Globus pallidus (tissue), 1 donor: ENCODE data around the gene LY6G6F.
"Not testable (repeated sequence)": the region's sequence is repeated elsewhere in the genome, so short reads cannot be mapped to it uniquely, and the experiment has no call there.

ENCODE experiments used
- DNase-seq: peaks from one replicate; pipeline ENCODE4 v3.0.0-alpha.2; 2015; ENCODE audit warnings: low spot score

The LY6G6F gene

GRCh38 chr6:31702819-31703716 is 3.6 kb upstream of the LY6G6F start, which contains the start of gene ABHD16A:
ABHD16A (minus strand) TSS chr6:31703324; CDS start chr6:31703281, 43 bp downstream.
- DNase-seq = peak; percentile 98

GRCh38 chr6:31705931-31706330 is 735 bp upstream of the LY6G6F start:
- no peak for DNase-seq

- DNase-seq = no peak
Observed at GRCh38 chr6:31707701-31708100, 1.0 kb downstream of the LY6G6F start.

GRCh38 chr6:31708224-31708623 is 1.6 kb downstream of the LY6G6F start:
- DNase-seq = no peak

GRCh38 chr6:31709157-31709556 is 2.5 kb downstream of the LY6G6F start:
- DNase-seq = not testable (repeated sequence)

- no peak for DNase-seq
Observed at GRCh38 chr6:31710523-31711219, 4.0 kb downstream of the LY6G6F start.

- no peak for DNase-seq
Observed at GRCh38 chr6:31711233-31711632, 4.6 kb downstream of the LY6G6F start.

- no peak for DNase-seq
Observed at GRCh38 chr6:31712296-31712695, 5.6 kb downstream of the LY6G6F start.

- DNase-seq = no peak
Observed at GRCh38 chr6:31713465-31713864, 6.8 kb downstream of the LY6G6F start.

- no peak for DNase-seq
Observed at GRCh38 chr6:31713991-31714684, 7.5 kb downstream of the LY6G6F start.

GRCh38 chr6:31715022-31715958 is 8.6 kb downstream of the LY6G6F start, which contains the start of gene LY6G6D:
LY6G6D (plus strand) TSS chr6:31715348; CDS start chr6:31715356, 8 bp downstream.
- no peak for DNase-seq

GRCh38 chr6:31717499-31718222 is 11.0 kb downstream of the LY6G6F start:
- no peak for DNase-seq

GRCh38 chr6:31718265-31718664 is 11.6 kb downstream of the LY6G6F start:
- DNase-seq = no peak

GRCh38 chr6:31719001-31719400 is 12.3 kb downstream of the LY6G6F start:
- DNase-seq = no peak

GRCh38 chr6:31720196-31720770 is 13.6 kb downstream of the LY6G6F start:
- DNase-seq = no peak

GRCh38 chr6:31721351-31722020 is 14.8 kb downstream of the LY6G6F start, which contains the start of gene LY6G6C:
LY6G6C (minus strand) TSS chr6:31721746; CDS start chr6:31721679, 67 bp downstream.
- DNase-seq = no peak

- DNase-seq = no peak
Observed at GRCh38 chr6:31722173-31722572, 15.5 kb downstream of the LY6G6F start.

GRCh38 chr6:31723245-31723979 is 16.7 kb downstream of the LY6G6F start, which contains the start of gene MPIG6B:
MPIG6B (plus strand) TSS chr6:31723373; CDS start chr6:31723384, 11 bp downstream.
- DNase-seq = no peak
